HepG2 (cell line): Measurements from ENCODE around the gene TMEM63B. TPM values are rescaled to one million over a fixed set of nuclear protein-coding genes. Genes with fewer than 3 reads are reported as not detected.
A peak's percentile ranks its signal among the peaks of the same experiment; 100 is the strongest.

Source experiments
- KDM6A ChIP-seq: IDR thresholded peaks from 2 replicates; pipeline ENCODE4 v1.6.1; 2016; ENCODE audit warnings: low read depth
- MAZ ChIP-seq, 2 experiments: sonication (generic) in 1 of 2; formaldehyde crosslinking in 1 of 2; IDR thresholded peaks; 2 replicates each; pipeline versions ENCODE4 v1.5.0 to v1.6.1; 2012 to 2020; ENCODE audit warnings: low read depth in 2 of 2, mild to moderate bottlenecking in 2 of 2, borderline replicate concordance in 1 of 2, improper control_type of control experiment in 1 of 2, low read length in 1 of 2, missing genetic modification reagents in 1 of 2, moderate library complexity in 1 of 2
- MED1 ChIP-seq: sonication (generic); formaldehyde crosslinking; IDR thresholded peaks from 2 replicates; pipeline ENCODE4 v1.4.0; 2020; ENCODE audit warnings: missing genetic modification reagents
- NR2F1 ChIP-seq, 2 experiments: fragments of 450-650 bp in 1 of 2; formaldehyde crosslinking in 1 of 2; IDR thresholded peaks; 2 replicates each; pipeline versions ENCODE4 v1.5.0 to v1.6.1; 2016 to 2020; ENCODE audit warnings: mild to moderate bottlenecking in 1 of 2, missing compliant biosample characterization in 1 of 2, missing genetic modification reagents in 1 of 2, moderate library complexity in 1 of 2
- PCBP2 ChIP-seq: fragments of 200-400 bp; formaldehyde crosslinking; optimal IDR thresholded peaks from 2 replicates; pipeline ENCODE3; 2018; ENCODE audit warnings: low read length, low read depth; ENCODE audit not compliant: poor library complexity, severe bottlenecking
- PTBP1 ChIP-seq: fragments of 200-400 bp; formaldehyde crosslinking; IDR thresholded peaks from 2 replicates; pipeline ENCODE4 v1.6.1; 2018; ENCODE audit warnings: low read length, low read depth; ENCODE audit not compliant: poor library complexity, severe bottlenecking
- ZKSCAN5 ChIP-seq: sonication (generic); formaldehyde crosslinking; IDR thresholded peaks from 2 replicates; pipeline ENCODE4 v1.5.1; 2020; ENCODE audit warnings: mild to moderate bottlenecking, missing genetic modification reagents
- ZNF354B ChIP-seq: sonication (generic); formaldehyde crosslinking; IDR thresholded peaks from 2 replicates; pipeline ENCODE4 v1.8.0; 2022; ENCODE audit warnings: mild to moderate bottlenecking, missing genetic modification reagents
- polyA plus RNA-seq, 8 experiments: library from polyadenylated mRNA; depleted of rRNA in 3 of 8; stranded (reverse) in 7 of 8; unstranded in 1 of 8; fragments of >200 nt; fragmentation: Illumina TruSeq in 4 of 8; extraction: Trizol in 4 of 8; gene quantifications; 2 replicates each; pipeline versions ENCODE4 v1.2.1 to v1.2.3, GENCODE V29; 2011 to 2016; ENCODE audit warnings: low read depth in 4 of 8, missing spikeins in 1 of 8, mixed read lengths in 1 of 8; ENCODE audit not compliant: insufficient read depth in 1 of 8
- total RNA-seq, 5 experiments: library from RNA; depleted of rRNA; stranded (reverse); fragments of >200 nt; fragmentation: Illumina TruSeq; extraction: Trizol; gene quantifications; 2 replicates each; pipeline ENCODE4 v1.2.3, GENCODE V29; 2016; ENCODE audit warnings: low read depth in 1 of 5
- TF ChIP-seq, protein P1 (sequence below): sonication (generic); formaldehyde crosslinking; IDR thresholded peaks from 2 replicates; pipeline ENCODE4 v1.8.1; 2023; ENCODE audit warnings: missing genetic modification reagents, inconsistent platforms, borderline replicate concordance
- TF ChIP-seq, protein P2 (sequence below): sonication (generic); formaldehyde crosslinking; IDR thresholded peaks from 2 replicates; pipeline ENCODE4 v1.4.0; 2020; ENCODE audit warnings: missing genetic modification reagents, mild to moderate bottlenecking, borderline replicate concordance
- TF ChIP-seq, protein P3 (sequence below): sonication (generic); formaldehyde crosslinking; IDR thresholded peaks from 2 replicates; pipeline ENCODE4 v1.5.1; 2020; ENCODE audit warnings: mild to moderate bottlenecking, missing genetic modification reagents, borderline replicate concordance
- TF ChIP-seq, protein P4 (sequence below): sonication (generic); formaldehyde crosslinking; IDR thresholded peaks from 2 replicates; pipeline ENCODE4 v1.5.1; 2020; ENCODE audit warnings: missing genetic modification reagents, mild to moderate bottlenecking, borderline replicate concordance
- TF ChIP-seq, protein P5 (sequence below): IDR thresholded peaks from 2 replicates; pipeline ENCODE4 v1.6.1; 2012; ENCODE audit warnings: low read depth, low read length, improper control_type of control experiment

Gene TMEM63B
- total and polyA plus RNA-seq, 2 of the 13 experiments (the other 11 are each of a cell fraction or from before 2014, with no cell fraction given) = 27.4 to 75.8 TPM

DNA sequence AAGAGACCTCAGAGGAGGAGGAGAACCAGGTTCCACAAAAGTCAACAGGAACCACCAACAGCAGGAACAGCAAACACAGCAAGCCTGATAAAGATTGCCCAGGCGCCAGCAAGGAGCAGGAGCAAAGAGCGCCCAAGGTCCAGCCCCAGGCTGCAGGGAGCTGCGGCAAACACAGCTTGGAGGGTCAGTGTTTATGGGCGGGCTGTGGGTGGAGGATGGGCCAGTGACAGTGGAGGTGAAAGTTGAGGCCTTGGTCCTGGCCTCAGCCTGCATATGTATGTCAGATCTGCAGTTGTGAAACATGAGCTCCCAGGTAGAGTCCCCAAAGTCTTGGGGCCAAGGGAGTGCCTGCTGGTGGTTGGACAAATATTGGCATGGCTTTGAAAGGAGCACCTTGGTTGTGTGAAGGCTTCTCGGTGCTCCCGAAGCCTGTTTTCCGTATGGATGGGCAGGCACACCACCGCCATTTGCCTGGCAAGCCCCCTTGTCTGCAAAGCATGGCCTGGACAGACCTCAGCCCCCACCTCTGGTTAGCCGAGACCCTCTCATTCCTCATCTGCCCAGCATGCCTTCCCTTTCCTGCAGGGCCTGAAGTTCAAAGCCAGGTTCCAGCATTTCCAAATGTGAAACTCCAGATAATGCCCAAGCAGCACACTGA lies 29.3 kb downstream of the TMEM63B start (continued):
- TF ChIP-seq, protein P1, sequence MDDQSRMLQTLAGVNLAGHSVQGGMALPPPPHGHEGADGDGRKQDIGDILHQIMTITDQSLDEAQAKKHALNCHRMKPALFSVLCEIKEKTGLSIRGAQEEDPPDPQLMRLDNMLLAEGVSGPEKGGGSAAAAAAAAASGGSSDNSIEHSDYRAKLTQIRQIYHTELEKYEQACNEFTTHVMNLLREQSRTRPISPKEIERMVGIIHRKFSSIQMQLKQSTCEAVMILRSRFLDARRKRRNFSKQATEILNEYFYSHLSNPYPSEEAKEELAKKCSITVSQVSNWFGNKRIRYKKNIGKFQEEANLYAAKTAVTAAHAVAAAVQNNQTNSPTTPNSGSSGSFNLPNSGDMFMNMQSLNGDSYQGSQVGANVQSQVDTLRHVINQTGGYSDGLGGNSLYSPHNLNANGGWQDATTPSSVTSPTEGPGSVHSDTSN (CRISPR knock-in tag) = no peak; the same call in 1 of the 2 replicates
- peak; percentile 27 for TF ChIP-seq PTBP1
- TF ChIP-seq, protein P2, sequence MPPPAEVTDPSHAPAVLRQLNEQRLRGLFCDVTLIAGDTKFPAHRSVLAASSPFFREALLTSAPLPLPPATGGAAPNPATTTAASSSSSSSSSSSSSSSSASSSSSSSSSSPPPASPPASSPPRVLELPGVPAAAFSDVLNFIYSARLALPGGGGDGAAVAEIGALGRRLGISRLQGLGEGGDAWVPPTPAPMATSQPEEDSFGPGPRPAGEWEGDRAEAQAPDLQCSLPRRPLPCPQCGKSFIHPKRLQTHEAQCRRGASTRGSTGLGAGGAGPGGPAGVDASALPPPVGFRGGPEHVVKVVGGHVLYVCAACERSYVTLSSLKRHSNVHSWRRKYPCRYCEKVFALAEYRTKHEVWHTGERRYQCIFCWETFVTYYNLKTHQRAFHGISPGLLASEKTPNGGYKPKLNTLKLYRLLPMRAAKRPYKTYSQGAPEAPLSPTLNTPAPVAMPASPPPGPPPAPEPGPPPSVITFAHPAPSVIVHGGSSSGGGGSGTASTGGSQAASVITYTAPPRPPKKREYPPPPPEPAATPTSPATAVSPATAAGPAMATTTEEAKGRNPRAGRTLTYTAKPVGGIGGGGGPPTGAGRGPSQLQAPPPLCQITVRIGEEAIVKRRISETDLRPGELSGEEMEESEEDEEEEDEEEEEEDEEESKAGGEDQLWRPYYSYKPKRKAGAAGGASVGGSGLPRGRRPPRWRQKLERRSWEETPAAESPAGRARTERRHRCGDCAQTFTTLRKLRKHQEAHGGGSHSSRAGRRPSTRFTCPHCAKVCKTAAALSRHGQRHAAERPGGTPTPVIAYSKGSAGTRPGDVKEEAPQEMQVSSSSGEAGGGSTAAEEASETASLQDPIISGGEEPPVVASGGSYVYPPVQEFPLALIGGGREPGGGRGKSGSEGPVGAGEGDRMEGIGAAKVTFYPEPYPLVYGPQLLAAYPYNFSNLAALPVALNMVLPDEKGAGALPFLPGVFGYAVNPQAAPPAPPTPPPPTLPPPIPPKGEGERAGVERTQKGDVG (CRISPR knock-in tag) = peak; percentile 60; the same call in 1 of the 2 replicates
- peak; percentile 90 for TF ChIP-seq ZKSCAN5
- TF ChIP-seq NR2F1 (CRISPR knock-in tag; IDR thresholded peaks at IDR 0.05) = peak in 1 of 2 experiments; percentile 63; a peak in 1 of 4 replicates
- peak; percentile 93 for TF ChIP-seq KDM6A (CRISPR knock-in tag)
- TF ChIP-seq ZNF354B = no peak
- TF ChIP-seq MED1 = peak; percentile 97
- TF ChIP-seq, protein P3, sequence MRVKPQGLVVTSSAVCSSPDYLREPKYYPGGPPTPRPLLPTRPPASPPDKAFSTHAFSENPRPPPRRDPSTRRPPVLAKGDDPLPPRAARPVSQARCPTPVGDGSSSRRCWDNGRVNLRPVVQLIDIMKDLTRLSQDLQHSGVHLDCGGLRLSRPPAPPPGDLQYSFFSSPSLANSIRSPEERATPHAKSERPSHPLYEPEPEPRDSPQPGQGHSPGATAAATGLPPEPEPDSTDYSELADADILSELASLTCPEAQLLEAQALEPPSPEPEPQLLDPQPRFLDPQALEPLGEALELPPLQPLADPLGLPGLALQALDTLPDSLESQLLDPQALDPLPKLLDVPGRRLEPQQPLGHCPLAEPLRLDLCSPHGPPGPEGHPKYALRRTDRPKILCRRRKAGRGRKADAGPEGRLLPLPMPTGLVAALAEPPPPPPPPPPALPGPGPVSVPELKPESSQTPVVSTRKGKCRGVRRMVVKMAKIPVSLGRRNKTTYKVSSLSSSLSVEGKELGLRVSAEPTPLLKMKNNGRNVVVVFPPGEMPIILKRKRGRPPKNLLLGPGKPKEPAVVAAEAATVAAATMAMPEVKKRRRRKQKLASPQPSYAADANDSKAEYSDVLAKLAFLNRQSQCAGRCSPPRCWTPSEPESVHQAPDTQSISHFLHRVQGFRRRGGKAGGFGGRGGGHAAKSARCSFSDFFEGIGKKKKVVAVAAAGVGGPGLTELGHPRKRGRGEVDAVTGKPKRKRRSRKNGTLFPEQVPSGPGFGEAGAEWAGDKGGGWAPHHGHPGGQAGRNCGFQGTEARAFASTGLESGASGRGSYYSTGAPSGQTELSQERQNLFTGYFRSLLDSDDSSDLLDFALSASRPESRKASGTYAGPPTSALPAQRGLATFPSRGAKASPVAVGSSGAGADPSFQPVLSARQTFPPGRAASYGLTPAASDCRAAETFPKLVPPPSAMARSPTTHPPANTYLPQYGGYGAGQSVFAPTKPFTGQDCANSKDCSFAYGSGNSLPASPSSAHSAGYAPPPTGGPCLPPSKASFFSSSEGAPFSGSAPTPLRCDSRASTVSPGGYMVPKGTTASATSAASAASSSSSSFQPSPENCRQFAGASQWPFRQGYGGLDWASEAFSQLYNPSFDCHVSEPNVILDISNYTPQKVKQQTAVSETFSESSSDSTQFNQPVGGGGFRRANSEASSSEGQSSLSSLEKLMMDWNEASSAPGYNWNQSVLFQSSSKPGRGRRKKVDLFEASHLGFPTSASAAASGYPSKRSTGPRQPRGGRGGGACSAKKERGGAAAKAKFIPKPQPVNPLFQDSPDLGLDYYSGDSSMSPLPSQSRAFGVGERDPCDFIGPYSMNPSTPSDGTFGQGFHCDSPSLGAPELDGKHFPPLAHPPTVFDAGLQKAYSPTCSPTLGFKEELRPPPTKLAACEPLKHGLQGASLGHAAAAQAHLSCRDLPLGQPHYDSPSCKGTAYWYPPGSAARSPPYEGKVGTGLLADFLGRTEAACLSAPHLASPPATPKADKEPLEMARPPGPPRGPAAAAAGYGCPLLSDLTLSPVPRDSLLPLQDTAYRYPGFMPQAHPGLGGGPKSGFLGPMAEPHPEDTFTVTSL (CRISPR knock-in tag) = peak; percentile 91; the same call in 1 of the 2 replicates
- TF ChIP-seq MAZ (IDR thresholded peaks at IDR 0.05; ENCODE audit: borderline replicate concordance, low read depth, low read length) = peak; percentile 3; the same call in 1 of the 2 replicates
- peak; percentile 81; the same call in 1 of the 2 replicates for TF ChIP-seq MAZ (CRISPR knock-in tag; IDR thresholded peaks at IDR 0.05; ENCODE audit: low read depth)
- TF ChIP-seq PCBP2 = no peak
- TF ChIP-seq, protein P4, sequence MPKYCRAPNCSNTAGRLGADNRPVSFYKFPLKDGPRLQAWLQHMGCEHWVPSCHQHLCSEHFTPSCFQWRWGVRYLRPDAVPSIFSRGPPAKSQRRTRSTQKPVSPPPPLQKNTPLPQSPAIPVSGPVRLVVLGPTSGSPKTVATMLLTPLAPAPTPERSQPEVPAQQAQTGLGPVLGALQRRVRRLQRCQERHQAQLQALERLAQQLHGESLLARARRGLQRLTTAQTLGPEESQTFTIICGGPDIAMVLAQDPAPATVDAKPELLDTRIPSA (CRISPR knock-in tag) = peak; percentile 78; the same call in 1 of the 2 replicates
- TF ChIP-seq, protein P5, sequence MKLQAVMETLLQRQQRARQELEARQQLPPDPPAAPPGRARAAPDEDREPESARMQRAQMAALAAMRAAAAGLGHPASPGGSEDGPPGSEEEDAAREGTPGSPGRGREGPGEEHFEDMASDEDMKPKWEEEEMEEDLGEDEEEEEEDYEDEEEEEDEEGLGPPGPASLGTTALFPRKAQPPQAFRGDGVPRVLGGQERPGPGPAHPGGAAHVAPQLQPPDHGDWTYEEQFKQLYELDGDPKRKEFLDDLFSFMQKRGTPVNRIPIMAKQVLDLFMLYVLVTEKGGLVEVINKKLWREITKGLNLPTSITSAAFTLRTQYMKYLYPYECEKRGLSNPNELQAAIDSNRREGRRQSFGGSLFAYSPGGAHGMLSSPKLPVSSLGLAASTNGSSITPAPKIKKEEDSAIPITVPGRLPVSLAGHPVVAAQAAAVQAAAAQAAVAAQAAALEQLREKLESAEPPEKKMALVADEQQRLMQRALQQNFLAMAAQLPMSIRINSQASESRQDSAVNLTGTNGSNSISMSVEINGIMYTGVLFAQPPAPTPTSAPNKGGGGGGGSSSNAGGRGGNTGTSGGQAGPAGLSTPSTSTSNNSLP = 0 out of 2 replicates have a peak, but pooled peaks have one; percentile 40
